Suprapubic skin (tissue), 3 donors: ENCODE data around the gene ZNF423.

Experiments used
- CTCF ChIP-seq, 2 donors: fragments of 200-600 bp in 1 of 2; fragments of 450-650 bp in 1 of 2; sonication (generic) in 1 of 2; IDR thresholded peaks; one replicate each; pipeline ENCODE4 v1.5.1; 2016 to 2019; ENCODE audit warnings: antibody characterized with exemption in 2 of 2, mild to moderate bottlenecking in 1 of 2, moderate library complexity in 1 of 2
- POLR2A ChIP-seq, 2 donors: fragments of 450-650 bp; IDR thresholded peaks; one replicate each; pipeline ENCODE4 v1.6.1; 2017; ENCODE audit warnings: antibody characterized with exemption in 2 of 2, mild to moderate bottlenecking in 2 of 2, moderate library complexity in 2 of 2

DNA sequence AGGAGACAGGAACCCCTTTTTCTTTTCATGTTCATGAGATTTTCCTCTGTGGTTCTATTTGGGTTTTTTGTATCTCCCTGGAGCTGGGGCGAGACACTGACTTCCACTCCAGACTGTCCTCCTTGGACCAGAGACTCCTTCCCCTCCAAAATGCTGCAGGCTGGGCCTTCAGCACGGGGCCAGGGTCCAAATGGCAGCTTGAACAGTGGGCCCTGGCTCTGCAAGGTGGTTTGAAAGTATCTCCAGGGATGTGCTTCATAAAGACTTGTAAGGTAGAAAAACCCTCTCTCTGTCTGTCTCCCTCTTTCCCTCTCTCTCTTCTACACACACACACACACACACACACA lies 236.1 kb downstream of the ZNF423 start:
- TF ChIP-seq CTCF (IDR thresholded peaks at IDR 0.05), result no peak
- TF ChIP-seq POLR2A (IDR thresholded peaks at IDR 0.05), result no peak
